Panc1 (cell line): ENCODE results near the gene AFDN. TPM values are rescaled to one million over a fixed set of nuclear protein-coding genes. Genes with fewer than 3 reads are reported as not detected.

Experiments used
- ATAC-seq: fragments of 200-7000 bp; cut with Tn5 transposase; 2 replicates; pipeline ENCODE4 v1.9.1; 2020; ENCODE audit warnings: mild to moderate bottlenecking, moderate library complexity
- BruUV-seq: library from RNA; stranded (reverse); fragments of 400-500 nt; replicated peaks from 2 replicates; lab custom pipeline; 2021; lab: Mats Ljungman, UMichigan
- CTCF ChIA-PET: fragments of 300-600 bp; sonication (Branson Sonifier 250); formaldehyde crosslinking; loops from one replicate; lab custom pipeline; 2022; ENCODE audit warnings: antibody characterized with exemption; lab: Charles Lee
- POLR2A ChIA-PET: fragments of 300-600 bp; sonication (Branson Sonifier 250); formaldehyde crosslinking; loops from one replicate; lab custom pipeline; 2022; ENCODE audit warnings: antibody characterized with exemption; lab: Charles Lee
- DNase-seq: peaks from one replicate; pipeline ENCODE4 v3.0.0-alpha.2; 2010; ENCODE audit warnings: low read depth, low spot score
- H3K27ac ChIP-seq: 2 replicates; pipeline ENCODE4 v1.5.1; 2011; ENCODE audit warnings: mild to moderate bottlenecking, low read length, inconsistent platforms
- H3K27me3 ChIP-seq: fragments of 200-500 bp; sonication (Bioruptor generic); 2 replicates; pipeline ENCODE4 v1.6.0; 2014; ENCODE audit warnings: low read length, inconsistent platforms; ENCODE audit not compliant: control insufficient read depth, insufficient read depth
- H3K36me3 ChIP-seq: fragments of 200-500 bp; sonication (Bioruptor generic); 2 replicates; pipeline ENCODE4 v1.5.1; 2014; ENCODE audit warnings: inconsistent platforms, mild to moderate bottlenecking, low read length, moderate library complexity; ENCODE audit not compliant: control insufficient read depth, insufficient read depth
- H3K4me1 ChIP-seq: 2 replicates; pipeline ENCODE4 v1.5.1; 2011; ENCODE audit warnings: inconsistent platforms, mild to moderate bottlenecking, low read length, moderate library complexity; ENCODE audit not compliant: control insufficient read depth, insufficient read depth
- H3K4me3 ChIP-seq, 2 experiments: 2 replicates each; pipeline ENCODE4 v1.5.1; 2011 to 2012; ENCODE audit warnings: low read depth in 2 of 2, low read length in 2 of 2, mild to moderate bottlenecking in 2 of 2, inconsistent platforms in 1 of 2, moderate library complexity in 1 of 2
- H3K9me3 ChIP-seq: fragments of 200-500 bp; sonication (Bioruptor generic); 2 replicates; pipeline ENCODE4 v1.5.1; 2014; ENCODE audit warnings: low read depth, mild to moderate bottlenecking, inconsistent platforms, low read length, moderate library complexity; ENCODE audit not compliant: control insufficient read depth, insufficient read depth
- POLR2AphosphoS5 ChIP-seq: IDR thresholded peaks from 2 replicates; pipeline ENCODE4 v1.6.1; 2012; ENCODE audit warnings: mild to moderate bottlenecking, low read depth, low read length, moderate library complexity
- REST ChIP-seq, 2 experiments: IDR thresholded peaks; 2 replicates each; pipeline ENCODE4 v1.6.1; 2011 to 2012; ENCODE audit warnings: low read depth in 2 of 2, control low read depth in 1 of 2, low read length in 1 of 2, mild to moderate bottlenecking in 1 of 2, moderate library complexity in 1 of 2; ENCODE audit not compliant: insufficient read depth in 1 of 2
- SIN3A ChIP-seq: IDR thresholded peaks from 2 replicates; pipeline ENCODE4 v1.6.1; 2012; ENCODE audit warnings: low read depth, mild to moderate bottlenecking, low read length, moderate library complexity, borderline replicate concordance; ENCODE audit not compliant: insufficient read depth
- TCF7L2 ChIP-seq: IDR thresholded peaks from 2 replicates; pipeline ENCODE4 v1.6.1; 2011; ENCODE audit warnings: mild to moderate bottlenecking, low read depth, low read length, inconsistent platforms
- in situ Hi-C: cut with HindIII; loops from 2 replicates; pipeline ENCODE4 v1.10.0; 2016; ENCODE audit warnings: low sequenced_read_pairs, low pct_unique_long_range_greater_than_20kb
- intact Hi-C: fragments of 100-400 bp; cut with micrococcal nuclease; formaldehyde crosslinking; loops from one replicate; pipeline ENCODE4 v1.10.0; 2022; ENCODE audit not compliant: unreplicated experiment
- total RNA-seq: library from RNA; stranded (reverse); gene quantifications from one replicate; pipeline ENCODE4 v1.2.1, GENCODE V29; 2021; ENCODE audit not compliant: unreplicated experiment
- TF ChIP-seq, protein P1 (sequence below): fragments of 450-650 bp; IDR thresholded peaks from 2 replicates; pipeline ENCODE4 v1.5.1; 2017; ENCODE audit warnings: mild to moderate bottlenecking

AFDN gene
- total RNA-seq, 1 experiment from 2014 or later = 143 TPM

DNA sequence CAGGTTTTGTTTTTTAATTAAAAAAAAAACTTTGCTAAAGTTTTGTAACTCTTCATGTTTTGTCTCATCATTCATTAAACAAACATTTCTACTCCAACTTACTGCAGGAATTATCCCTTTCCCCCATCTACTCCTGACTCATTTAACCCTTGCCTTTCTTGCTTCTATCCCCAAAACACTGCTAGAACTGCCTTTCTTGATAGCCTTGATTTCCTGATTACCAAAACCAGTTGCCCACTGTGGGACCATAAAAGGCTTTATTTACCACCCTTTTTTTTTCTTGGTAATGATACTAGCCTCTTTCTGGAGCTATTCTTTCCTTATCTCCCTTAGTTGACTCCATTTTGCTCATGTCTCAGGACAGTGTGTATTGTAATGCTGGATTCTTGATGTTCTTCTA, 15.3 kb downstream of the AFDN start:
- Histone ChIP-seq H3K4me1 (peaks cover 54% of the 10 kb centered on the region), H3K27ac (no peak overlapping the region), H3K9me3 (no peaks in the 10 kb centered on the region), H3K27me3 (no peaks in the 10 kb centered on the region), H3K36me3 (no peaks in the 10 kb centered on the region), H3K4me3 (no peak overlapping the region)
- DNase-seq = no peak
- intact Hi-C loops = no loop called here
- in situ Hi-C loops = no loop called here
- BruUV-seq = no TSS peak
- ChIA-PET CTCF (no interaction called here), POLR2A (no interaction called here)
- TF ChIP-seq, protein P1, sequence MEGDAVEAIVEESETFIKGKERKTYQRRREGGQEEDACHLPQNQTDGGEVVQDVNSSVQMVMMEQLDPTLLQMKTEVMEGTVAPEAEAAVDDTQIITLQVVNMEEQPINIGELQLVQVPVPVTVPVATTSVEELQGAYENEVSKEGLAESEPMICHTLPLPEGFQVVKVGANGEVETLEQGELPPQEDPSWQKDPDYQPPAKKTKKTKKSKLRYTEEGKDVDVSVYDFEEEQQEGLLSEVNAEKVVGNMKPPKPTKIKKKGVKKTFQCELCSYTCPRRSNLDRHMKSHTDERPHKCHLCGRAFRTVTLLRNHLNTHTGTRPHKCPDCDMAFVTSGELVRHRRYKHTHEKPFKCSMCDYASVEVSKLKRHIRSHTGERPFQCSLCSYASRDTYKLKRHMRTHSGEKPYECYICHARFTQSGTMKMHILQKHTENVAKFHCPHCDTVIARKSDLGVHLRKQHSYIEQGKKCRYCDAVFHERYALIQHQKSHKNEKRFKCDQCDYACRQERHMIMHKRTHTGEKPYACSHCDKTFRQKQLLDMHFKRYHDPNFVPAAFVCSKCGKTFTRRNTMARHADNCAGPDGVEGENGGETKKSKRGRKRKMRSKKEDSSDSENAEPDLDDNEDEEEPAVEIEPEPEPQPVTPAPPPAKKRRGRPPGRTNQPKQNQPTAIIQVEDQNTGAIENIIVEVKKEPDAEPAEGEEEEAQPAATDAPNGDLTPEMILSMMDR = no peak
- TF ChIP-seq TCF7L2 (no peak), SIN3A (no peak), POLR2AphosphoS5 (no peak), REST (IDR thresholded peaks at IDR 0.05; ENCODE audit: insufficient read depth in 1 of 2, low read depth in 2 of 2, low read length in 1 of 2) (no peak)
- ATAC-seq = no peak

DNA sequence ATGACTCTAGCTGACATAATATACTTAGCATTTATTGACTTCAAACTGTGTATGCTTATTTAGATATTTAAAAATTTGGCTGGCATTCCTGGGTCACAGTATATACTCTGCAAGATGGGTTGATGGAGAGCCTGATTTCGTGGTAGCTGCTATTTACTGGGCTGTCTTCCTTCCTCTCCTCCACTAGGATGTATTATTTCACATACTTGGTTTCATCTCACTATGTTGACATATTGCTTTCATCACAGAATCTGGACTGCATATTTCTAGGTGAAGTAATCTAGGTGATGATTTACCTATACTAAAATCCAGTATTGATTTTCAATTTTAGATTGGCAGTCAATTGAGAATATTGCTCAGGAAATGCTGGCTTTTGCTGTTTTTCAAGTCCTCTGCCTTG, 15.7 kb downstream of the AFDN start:
- Histone ChIP-seq H3K36me3 (no peaks in the 10 kb centered on the region), H3K9me3 (no peaks in the 10 kb centered on the region), H3K4me3 (no peak overlapping the region), H3K27me3 (no peaks in the 10 kb centered on the region), H3K27ac (no peak overlapping the region), H3K4me1 (peaks cover 58% of the 10 kb centered on the region)
- ATAC-seq = no peak
- ChIA-PET CTCF (no interaction called here), POLR2A (no interaction called here)
- TF ChIP-seq TCF7L2 = no peak
- no peak for TF ChIP-seq POLR2AphosphoS5
- TF ChIP-seq REST (IDR thresholded peaks at IDR 0.05; ENCODE audit: insufficient read depth in 1 of 2, low read depth in 2 of 2, low read length in 1 of 2) = no peak
- TF ChIP-seq SIN3A = no peak
- TF ChIP-seq, protein P1 = no peak
- intact Hi-C loops = no loop called here
- in situ Hi-C loops = no loop called here
- no peak for DNase-seq
- BruUV-seq = no TSS peak
